ENCODE data around the gene FARS2.

Gene FARS2

DNA sequence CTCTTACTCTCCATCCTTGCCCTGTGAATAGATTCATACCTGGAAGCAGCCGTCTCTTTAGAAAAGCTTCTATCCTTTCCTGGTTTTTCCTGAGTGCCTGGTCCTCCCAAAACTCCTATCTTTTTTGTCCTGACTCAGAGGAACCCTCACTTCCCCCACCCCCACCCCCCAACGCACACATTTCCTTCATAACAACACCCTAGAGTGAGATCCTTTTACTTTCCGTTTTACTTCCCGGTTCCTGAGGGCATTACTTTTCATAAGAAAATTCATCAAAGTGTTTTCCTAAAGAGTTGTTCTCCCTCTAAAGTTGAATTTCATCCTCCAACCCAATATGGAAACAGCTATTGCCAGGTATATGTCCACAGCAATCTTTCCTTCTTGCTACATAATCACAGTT, 418.4 kb downstream of the FARS2 start:
- POLR2A ChIA-PET: no interaction called here
- no peaks in the 10 kb centered on the region for H3K4me1 ChIP-seq (ENCODE audit: control insufficient read depth, insufficient read depth, low read length)
- no peaks in the 10 kb centered on the region for H3K9me3 ChIP-seq (ENCODE audit: control insufficient read depth, insufficient read depth, low read depth, low read length)
- CTCF ChIA-PET: interaction anchor here (1.1 kb wide), 1 partner anchor 208 kb away, joined by 3 read pairs; no protein-coding TSS in a partner anchor
- TF ChIP-seq ZFP69B (tag by site-specific recombination; IDR thresholded peaks at IDR 0.05) (no peak), ZNF416 (tag by site-specific recombination; IDR thresholded peaks at IDR 0.05) (no peak), ZNF529 (tag by site-specific recombination; IDR thresholded peaks at IDR 0.05; ENCODE audit: insufficient replicate concordance) (no peak), FEZF1 (tag by site-specific recombination; IDR thresholded peaks at IDR 0.05) (no peak), ZFP3 (tag by site-specific recombination; IDR thresholded peaks at IDR 0.05; ENCODE audit: low read depth) (no peak)
- TF ChIP-seq, protein P1, sequence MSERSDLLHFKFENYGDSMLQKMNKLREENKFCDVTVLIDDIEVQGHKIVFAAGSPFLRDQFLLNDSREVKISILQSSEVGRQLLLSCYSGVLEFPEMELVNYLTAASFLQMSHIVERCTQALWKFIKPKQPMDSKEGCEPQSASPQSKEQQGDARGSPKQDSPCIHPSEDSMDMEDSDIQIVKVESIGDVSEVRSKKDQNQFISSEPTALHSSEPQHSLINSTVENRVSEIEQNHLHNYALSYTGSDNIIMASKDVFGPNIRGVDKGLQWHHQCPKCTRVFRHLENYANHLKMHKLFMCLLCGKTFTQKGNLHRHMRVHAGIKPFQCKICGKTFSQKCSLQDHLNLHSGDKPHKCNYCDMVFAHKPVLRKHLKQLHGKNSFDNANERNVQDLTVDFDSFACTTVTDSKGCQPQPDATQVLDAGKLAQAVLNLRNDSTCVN (tag by site-specific recombination; optimal IDR thresholded peaks at IDR 0.05): no peak
- TF ChIP-seq, protein P2, sequence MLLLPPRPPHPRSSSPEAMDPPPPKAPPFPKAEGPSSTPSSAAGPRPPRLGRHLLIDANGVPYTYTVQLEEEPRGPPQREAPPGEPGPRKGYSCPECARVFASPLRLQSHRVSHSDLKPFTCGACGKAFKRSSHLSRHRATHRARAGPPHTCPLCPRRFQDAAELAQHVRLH (tag by site-specific recombination; IDR thresholded peaks at IDR 0.05): no peak
- H3K36me3 ChIP-seq (ENCODE audit: control insufficient read depth in 2 of 2, insufficient read depth in 1 of 2, low read length in 2 of 2): no peaks in the 10 kb centered on the region
- no peak overlapping the region for H3K4me3 ChIP-seq (ENCODE audit: low read depth, low read length)
- H3K27ac ChIP-seq (ENCODE audit: extremely low read depth, low read depth, low read length): no peak overlapping the region

DNA sequence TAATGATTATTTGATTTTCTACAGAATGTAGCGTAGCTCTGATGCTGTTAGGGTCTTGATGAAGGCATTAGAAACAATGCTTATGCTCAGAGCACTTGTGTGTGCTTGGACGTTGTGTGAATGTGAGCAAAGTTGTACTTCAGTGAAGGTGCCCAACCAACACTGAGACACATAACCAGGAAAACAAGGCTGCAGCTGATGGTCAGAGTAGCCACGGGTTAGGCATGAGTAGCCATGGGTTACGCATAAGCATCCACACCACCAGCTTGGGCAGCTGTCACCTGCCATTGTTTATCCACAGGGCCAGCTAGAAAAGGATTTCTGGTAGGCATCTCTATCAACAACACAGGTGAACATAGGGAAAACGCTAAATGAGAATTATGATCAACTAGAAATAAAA, 418.8 kb downstream of the FARS2 start:
- TF ChIP-seq ZNF138 (tag by site-specific recombination; IDR thresholded peaks at IDR 0.05; ENCODE audit: borderline replicate concordance) (no peak), OVOL3 (tag by site-specific recombination; IDR thresholded peaks at IDR 0.05) (no peak), ZNF311 (tag by site-specific recombination; IDR thresholded peaks at IDR 0.05; ENCODE audit: borderline replicate concordance) (no peak), MZF1 (tag by site-specific recombination; IDR thresholded peaks at IDR 0.05; ENCODE audit: borderline replicate concordance) (no peak), ZNF10 (tag by site-specific recombination; IDR thresholded peaks at IDR 0.05) (no peak), ZNF596 (tag by site-specific recombination; IDR thresholded peaks at IDR 0.05) (no peak), ZBTB1 (tag by site-specific recombination; IDR thresholded peaks at IDR 0.05) (no peak), HOXD13 (CRISPR knock-in tag; IDR thresholded peaks at IDR 0.05; ENCODE audit: borderline replicate concordance) (no peak), ZNF677 (tag by site-specific recombination; IDR thresholded peaks at IDR 0.05) (no peak), ZNF830 (tag by site-specific recombination; IDR thresholded peaks at IDR 0.05; ENCODE audit: low read depth) (no peak), ZBTB48 (tag by site-specific recombination; IDR thresholded peaks at IDR 0.05) (no peak), ZNF366 (tag by site-specific recombination; conservative IDR thresholded peaks at IDR 0.05) (no peak), ZNF777 (tag by site-specific recombination; IDR thresholded peaks at IDR 0.05; ENCODE audit: borderline replicate concordance) (no peak), ZNF521 (tag by site-specific recombination; IDR thresholded peaks at IDR 0.05) (no peak)
- TF ChIP-seq, protein P3, sequence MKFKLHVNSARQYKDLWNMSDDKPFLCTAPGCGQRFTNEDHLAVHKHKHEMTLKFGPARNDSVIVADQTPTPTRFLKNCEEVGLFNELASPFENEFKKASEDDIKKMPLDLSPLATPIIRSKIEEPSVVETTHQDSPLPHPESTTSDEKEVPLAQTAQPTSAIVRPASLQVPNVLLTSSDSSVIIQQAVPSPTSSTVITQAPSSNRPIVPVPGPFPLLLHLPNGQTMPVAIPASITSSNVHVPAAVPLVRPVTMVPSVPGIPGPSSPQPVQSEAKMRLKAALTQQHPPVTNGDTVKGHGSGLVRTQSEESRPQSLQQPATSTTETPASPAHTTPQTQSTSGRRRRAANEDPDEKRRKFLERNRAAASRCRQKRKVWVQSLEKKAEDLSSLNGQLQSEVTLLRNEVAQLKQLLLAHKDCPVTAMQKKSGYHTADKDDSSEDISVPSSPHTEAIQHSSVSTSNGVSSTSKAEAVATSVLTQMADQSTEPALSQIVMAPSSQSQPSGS (tag by site-specific recombination; IDR thresholded peaks at IDR 0.05; ENCODE audit: low read depth): no peak
- TF ChIP-seq, protein P4, sequence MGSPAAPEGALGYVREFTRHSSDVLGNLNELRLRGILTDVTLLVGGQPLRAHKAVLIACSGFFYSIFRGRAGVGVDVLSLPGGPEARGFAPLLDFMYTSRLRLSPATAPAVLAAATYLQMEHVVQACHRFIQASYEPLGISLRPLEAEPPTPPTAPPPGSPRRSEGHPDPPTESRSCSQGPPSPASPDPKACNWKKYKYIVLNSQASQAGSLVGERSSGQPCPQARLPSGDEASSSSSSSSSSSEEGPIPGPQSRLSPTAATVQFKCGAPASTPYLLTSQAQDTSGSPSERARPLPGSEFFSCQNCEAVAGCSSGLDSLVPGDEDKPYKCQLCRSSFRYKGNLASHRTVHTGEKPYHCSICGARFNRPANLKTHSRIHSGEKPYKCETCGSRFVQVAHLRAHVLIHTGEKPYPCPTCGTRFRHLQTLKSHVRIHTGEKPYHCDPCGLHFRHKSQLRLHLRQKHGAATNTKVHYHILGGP (tag by site-specific recombination; IDR thresholded peaks at IDR 0.05): no peak
- TF ChIP-seq, protein P5, sequence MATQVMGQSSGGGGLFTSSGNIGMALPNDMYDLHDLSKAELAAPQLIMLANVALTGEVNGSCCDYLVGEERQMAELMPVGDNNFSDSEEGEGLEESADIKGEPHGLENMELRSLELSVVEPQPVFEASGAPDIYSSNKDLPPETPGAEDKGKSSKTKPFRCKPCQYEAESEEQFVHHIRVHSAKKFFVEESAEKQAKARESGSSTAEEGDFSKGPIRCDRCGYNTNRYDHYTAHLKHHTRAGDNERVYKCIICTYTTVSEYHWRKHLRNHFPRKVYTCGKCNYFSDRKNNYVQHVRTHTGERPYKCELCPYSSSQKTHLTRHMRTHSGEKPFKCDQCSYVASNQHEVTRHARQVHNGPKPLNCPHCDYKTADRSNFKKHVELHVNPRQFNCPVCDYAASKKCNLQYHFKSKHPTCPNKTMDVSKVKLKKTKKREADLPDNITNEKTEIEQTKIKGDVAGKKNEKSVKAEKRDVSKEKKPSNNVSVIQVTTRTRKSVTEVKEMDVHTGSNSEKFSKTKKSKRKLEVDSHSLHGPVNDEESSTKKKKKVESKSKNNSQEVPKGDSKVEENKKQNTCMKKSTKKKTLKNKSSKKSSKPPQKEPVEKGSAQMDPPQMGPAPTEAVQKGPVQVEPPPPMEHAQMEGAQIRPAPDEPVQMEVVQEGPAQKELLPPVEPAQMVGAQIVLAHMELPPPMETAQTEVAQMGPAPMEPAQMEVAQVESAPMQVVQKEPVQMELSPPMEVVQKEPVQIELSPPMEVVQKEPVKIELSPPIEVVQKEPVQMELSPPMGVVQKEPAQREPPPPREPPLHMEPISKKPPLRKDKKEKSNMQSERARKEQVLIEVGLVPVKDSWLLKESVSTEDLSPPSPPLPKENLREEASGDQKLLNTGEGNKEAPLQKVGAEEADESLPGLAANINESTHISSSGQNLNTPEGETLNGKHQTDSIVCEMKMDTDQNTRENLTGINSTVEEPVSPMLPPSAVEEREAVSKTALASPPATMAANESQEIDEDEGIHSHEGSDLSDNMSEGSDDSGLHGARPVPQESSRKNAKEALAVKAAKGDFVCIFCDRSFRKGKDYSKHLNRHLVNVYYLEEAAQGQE (tag by site-specific recombination; IDR thresholded peaks at IDR 0.05): no peak
- POLR2A ChIA-PET: no interaction called here
- no peak overlapping the region for H3K4me3 ChIP-seq (ENCODE audit: low read depth, low read length)

More for the DNA sequence above, 418.8 kb downstream of the FARS2 start:
- Histone ChIP-seq H3K9me3 (ENCODE audit: control insufficient read depth, insufficient read depth, low read depth, low read length) (no peaks in the 10 kb centered on the region), H3K27ac (ENCODE audit: extremely low read depth, low read depth, low read length) (no peak overlapping the region), H3K36me3 (ENCODE audit: control insufficient read depth in 2 of 2, insufficient read depth in 1 of 2, low read length in 2 of 2) (no peaks in the 10 kb centered on the region), H3K4me1 (ENCODE audit: control insufficient read depth, insufficient read depth, low read length) (no peaks in the 10 kb centered on the region)
- CTCF ChIA-PET: interaction anchor here (1.1 kb wide), 1 partner anchor 209 kb away, joined by 3 read pairs; no protein-coding TSS in a partner anchor
